GM10248 (cell line): Measurements from ENCODE around the gene LYPD1.

ENCODE experiments used
- CTCF ChIA-PET: fragments of 300-600 bp; sonication (Branson Sonifier 250); formaldehyde crosslinking; extraction: SDS; loops from one replicate; lab custom pipeline; 2021; ENCODE audit warnings: antibody characterized with exemption; lab: Yijun Ruan, JAX
- POLR2A ChIA-PET: fragments of 350-650 bp; sonication (Branson Sonifier 250); formaldehyde crosslinking; extraction: SDS; loops from one replicate; lab custom pipeline; 2020; ENCODE audit warnings: antibody characterized with exemption; lab: Yijun Ruan, JAX
- DNase-seq: peaks from one replicate; pipeline ENCODE4 v3.0.0; 2012; ENCODE audit errors: extremely low spot score
- CTCF ChIP-seq: IDR thresholded peaks from 2 replicates; pipeline ENCODE4 v1.5.1; 2012; ENCODE audit warnings: mild to moderate bottlenecking, low read depth; ENCODE audit errors: extremely low read depth, missing control alignments, control extremely low read depth

LYPD1 gene

GRCh38 chr2:132597166-132597565, 72.8 kb downstream of the LYPD1 start:
- no peak for DNase-seq
- CTCF ChIA-PET: interaction anchor here (1.4 kb wide), 1 partner anchor 9 kb away, joined by 3 read pairs; no protein-coding TSS in a partner anchor
- POLR2A ChIA-PET: no interaction called here
- TF ChIP-seq CTCF: no peak

- no peak for TF ChIP-seq CTCF
- POLR2A ChIA-PET: no interaction called here
- no peak for DNase-seq
- CTCF ChIA-PET: no interaction called here
These were observed 74.3 kb downstream of the LYPD1 start for GRCh38 chr2:132595693-132596092.

GRCh38 chr2:132595186-132595585, 74.8 kb downstream of the LYPD1 start:
- ChIA-PET POLR2A (no interaction called here), CTCF (no interaction called here)
- no peak for TF ChIP-seq CTCF

More at GRCh38 chr2:132595186-132595585, 74.8 kb downstream of the LYPD1 start:
- no peak for DNase-seq
